GM21723 (cell line): ENCODE measurements around the gene RNF152.

Experiments
- ATAC-seq: cut with Tn5 transposase; IDR thresholded peaks from one replicate; pipeline ENCODE4 v1.9.1; 2021; ENCODE audit warnings: mild to moderate bottlenecking, moderate library complexity; ENCODE audit not compliant: unreplicated experiment

Gene RNF152

GRCh38 chr18:61761875-61762274, 130.9 kb downstream of the RNF152 start:
- ATAC-seq, result no peak
